Measurements from ENCODE around the gene ARHGAP9. TPM values are rescaled to one million over a fixed set of nuclear protein-coding genes. Genes with fewer than 3 reads are reported as not detected.
"Not testable (repeated sequence)": the region's sequence is repeated elsewhere in the genome, so short reads cannot be mapped to it uniquely, and the experiment has no call there.

Gene ARHGAP9
- total RNA-seq, 1 experiment from 2014 or later, result 3.6 TPM

- DNase-seq (ENCODE audit: low spot score) (no peak), ATAC-seq (no peak)
- H3K9me3 Mint-ChIP-seq, result no peaks in the 10 kb centered on the region
- TF ChIP-seq PRRX2 (CRISPR knock-in tag; IDR thresholded peaks at IDR 0.05) (no peak), AFF4 (CRISPR knock-in tag; IDR thresholded peaks at IDR 0.05; ENCODE audit: borderline replicate concordance) (no peak), GRHL2 (CRISPR knock-in tag; IDR thresholded peaks at IDR 0.05; ENCODE audit: insufficient replicate concordance, severe bottlenecking) (no peak), ZNF423 (CRISPR knock-in tag; IDR thresholded peaks at IDR 0.05) (no peak), CREB1 (CRISPR knock-in tag; IDR thresholded peaks at IDR 0.05) (no peak), ATF2 (CRISPR knock-in tag; IDR thresholded peaks at IDR 0.05; ENCODE audit: borderline replicate concordance, low read depth) (no peak), FOXP4 (CRISPR knock-in tag; IDR thresholded peaks at IDR 0.05) (no peak), ZSCAN18 (CRISPR knock-in tag; IDR thresholded peaks at IDR 0.05) (no peak), OVOL2 (CRISPR knock-in tag; IDR thresholded peaks at IDR 0.05; ENCODE audit: borderline replicate concordance) (no peak), EMX1 (CRISPR knock-in tag; IDR thresholded peaks at IDR 0.05) (no peak)
- peaks cover 77% of the 10 kb centered on the region for H3K36me3 Mint-ChIP-seq
- H3K27ac Mint-ChIP-seq, result no peak overlapping the region
- H3K4me1 Mint-ChIP-seq, result no peaks in the 10 kb centered on the region
- no peak overlapping the region for H3K4me3 Mint-ChIP-seq
- H3K27me3 Mint-ChIP-seq (ENCODE audit: low read depth), result no peaks in the 10 kb centered on the region
- POLR2A ChIA-PET, result no interaction called here
- CTCF ChIA-PET, result no interaction called here
Measured at GRCh38 chr12:57511161-57511560, 31.5 kb upstream of the ARHGAP9 start.

GRCh38 chr12:57507796-57508195 is 28.1 kb upstream of the ARHGAP9 start:
- DNase-seq (ENCODE audit: low spot score); H3K27ac Mint-ChIP-seq; H3K27me3 Mint-ChIP-seq (ENCODE audit: low read depth); POLR2A ChIA-PET; H3K9me3 Mint-ChIP-seq; CTCF ChIA-PET; ATAC-seq; H3K4me3 Mint-ChIP-seq; H3K4me1 Mint-ChIP-seq: not testable (repeated sequence)
- H3K36me3 Mint-ChIP-seq, result peaks cover 81% of the 10 kb centered on the region

GRCh38 chr12:57506541-57506940 is 26.9 kb upstream of the ARHGAP9 start:
- H3K27me3 Mint-ChIP-seq (ENCODE audit: low read depth); H3K4me3 Mint-ChIP-seq; H3K9me3 Mint-ChIP-seq; CTCF ChIA-PET; H3K27ac Mint-ChIP-seq; ATAC-seq; H3K4me1 Mint-ChIP-seq; DNase-seq (ENCODE audit: low spot score): not testable (repeated sequence)
- POLR2A ChIA-PET, result interaction anchor here (0.6 kb wide), 1 partner anchor 1285 kb away, joined by 3 read pairs; the partner anchor contains the start of gene RNF41
- H3K36me3 Mint-ChIP-seq, result peaks cover 80% of the 10 kb centered on the region

- H3K27me3 Mint-ChIP-seq (ENCODE audit: low read depth); ATAC-seq; H3K4me1 Mint-ChIP-seq; H3K9me3 Mint-ChIP-seq; H3K27ac Mint-ChIP-seq; DNase-seq (ENCODE audit: low spot score); H3K4me3 Mint-ChIP-seq: not testable (repeated sequence)
- H3K36me3 Mint-ChIP-seq, result peaks cover 88% of the 10 kb centered on the region
- CTCF ChIA-PET, result interaction anchor here (0.6 to 0.7 kb wide), 3 partner anchors 44 to 410 kb away, joined by 3 read pairs; no protein-coding TSS in a partner anchor
- POLR2A ChIA-PET, result interaction anchor here (0.5 to 1.0 kb wide), 6 partner anchors 12 to 957 kb away, joined by 3 to 17 read pairs (median 3); no protein-coding TSS in a partner anchor
Measured at GRCh38 chr12:57502311-57502969, 22.8 kb upstream of the ARHGAP9 start.
